Adrenal gland (tissue), 12 donors: ENCODE measurements around the gene NAA38. TPM values are rescaled to one million over a fixed set of nuclear protein-coding genes. Genes with fewer than 3 reads are reported as not detected.

Source experiments
- DNase-seq, 7 donors: peaks; one replicate each; pipeline ENCODE4 v3.0.0-alpha.2; 2019 to 2020
- H3K27ac ChIP-seq, 5 donors: fragments of 200-600 bp; sonication (generic) in 4 of 5; 1 replicate in 3 of 5; 2 replicates in 2 of 5; pipeline versions ENCODE4 v1.5.1 to v1.8.0; 2016 to 2020; ENCODE audit warnings: mild to moderate bottlenecking in 1 of 5
- H3K27me3 ChIP-seq: fragments of 200-600 bp; 2 replicates; pipeline ENCODE4 v1.8.0; 2021
- H3K36me3 ChIP-seq, 2 donors: fragments of 200-600 bp; replicated peaks in 1 of 2; 1 replicate in 1 of 2; 2 replicates in 1 of 2; pipeline versions ENCODE4 v1.5.1 to v1.8.0; 2018 to 2022
- H3K4me1 ChIP-seq, 2 donors: fragments of 200-600 bp; replicated peaks in 1 of 2; 1 replicate in 1 of 2; 2 replicates in 1 of 2; pipeline versions ENCODE4 v1.5.1 to v1.8.0; 2018 to 2021
- H3K4me3 ChIP-seq, 4 donors: fragments of 200-600 bp; sonication (generic) in 3 of 4; one replicate each; pipeline ENCODE4 v1.5.1; 2016 to 2018
- H3K9me3 ChIP-seq, 3 donors: fragments of 200-600 bp; sonication (generic) in 1 of 3; replicated peaks in 1 of 3; 1 replicate in 2 of 3; 2 replicates in 1 of 3; pipeline versions ENCODE4 v1.5.1 to v1.8.0; 2016 to 2021
- CTCF ChIP-seq, 6 experiments: fragments of 450-650 bp in 4 of 6; fragments of 200-600 bp in 2 of 6; sonication (generic) in 1 of 6; IDR thresholded peaks; 1 replicate in 5 of 6; 2 replicates in 1 of 6; pipeline versions ENCODE4 v1.5.1 to v1.8.0; 2016 to 2021; ENCODE audit warnings: antibody characterized with exemption in 6 of 6, mild to moderate bottlenecking in 2 of 6, moderate library complexity in 1 of 6
- POLR2A ChIP-seq, 2 donors: fragments of 450-650 bp; IDR thresholded peaks; one replicate each; pipeline ENCODE4 v1.6.1; 2017; ENCODE audit warnings: antibody characterized with exemption in 2 of 2, mild to moderate bottlenecking in 2 of 2, moderate library complexity in 1 of 2
- WGBS, 4 donors: extraction: QIAGEN DNeasy Blood & Tissue Kit in 2 of 4; methylation state at CpG; one replicate each; pipeline versions ENCODE4 v1.1.5 to v1.1.7; 2013 to 2017; 5-methylcytosine and 5-hydroxymethylcytosine counted together
- intact Hi-C, 2 donors: fragments of 100-400 bp; cut with DNase I; formaldehyde crosslinking; loops; one replicate each; pipeline versions ENCODE4 v1.14.1 to v1.15.0; 2022 to 2023
- polyA plus RNA-seq, 3 donors: library from polyadenylated mRNA; stranded (reverse); fragments of 200-250 nt in 2 of 3; fragments of 350-450 nt in 1 of 3; fragmentation: Illumina TruSeq in 1 of 3; extraction: RNeasy Lipid Tissue Mini Kit (QIAGEN cat#74804) in 1 of 3; gene quantifications; one replicate each; pipeline ENCODE4 v1.2.3, GENCODE V29; 2013 to 2014
- total RNA-seq, 9 donors: library from RNA; depleted of rRNA in 4 of 9; stranded (reverse); fragments of >200 nt in 4 of 9; fragments of 120-200 nt in 1 of 9; fragmentation: NEBNext Ultra II Directional in 1 of 9; extraction: Animal tissue kit (Norgen Biotek cat#: 25700) in 1 of 9; gene quantifications; one replicate each; pipeline versions ENCODE4 v1.1.0 to v1.2.4, GENCODE V29; 2013 to 2023
- donor health status: healthy with polysubstance abuse.
- donor health status: Bipolar disorder and iron deficiency.
- donor health status: DM: yes; HTN: yes; CAD: no.
- donor health status: DM: no; HTN: no; CAD: no.
- donor health status: DM: no; HTN: no; CAD: no.
- donor health status: DM: yes; HTN: yes; CAD: no.

Gene NAA38
- total and polyA plus RNA-seq, 12 donors: 34.5 to 424 (median 128) TPM

- intact Hi-C loops: loop anchor here (2.0 to 5.0 kb wide), 2 partner anchors 29 to 34 kb away; partner anchors contain the start of genes CYB5D1 (in 1 of the 2), NAA38 (in 1 of the 2) and TMEM88 (in 1 of the 2)
- H3K9me3 ChIP-seq: no peaks in the 10 kb centered on the region
- H3K4me3 ChIP-seq: no peak overlapping the region
- H3K4me1 ChIP-seq: peaks cover 0 to 10% of the 10 kb centered on the region in 2 donors
- no peak for DNase-seq
- H3K27me3 ChIP-seq: no peaks in the 10 kb centered on the region
- H3K27ac ChIP-seq: no peak overlapping the region
- H3K36me3 ChIP-seq: no peaks in the 10 kb centered on the region
- TF ChIP-seq CTCF (IDR thresholded peaks at IDR 0.05) (no peak), POLR2A (IDR thresholded peaks at IDR 0.05) (no peak)
- 73 to 84% (median 75%) methylated on average over 20 of the region's 20 CpGs for WGBS, 4 donors
Measured at GRCh38 chr17:7823581-7824001, 33.8 kb downstream of the NAA38 start.

GRCh38 chr17:7822126-7822525 is 35.2 kb downstream of the NAA38 start:
- Histone ChIP-seq H3K9me3 (no peaks in the 10 kb centered on the region), H3K36me3 (no peaks in the 10 kb centered on the region), H3K4me1 (peaks cover 0 to 10% of the 10 kb centered on the region in 2 donors), H3K27ac (no peak overlapping the region), H3K27me3 (no peaks in the 10 kb centered on the region), H3K4me3 (no peak overlapping the region)
- no peak for DNase-seq
- 61 to 71% (median 65%) methylated on average over 13 to 14 of the region's 14 CpGs for WGBS, 4 donors
- TF ChIP-seq POLR2A (IDR thresholded peaks at IDR 0.05) (no peak), CTCF (IDR thresholded peaks at IDR 0.05) (no peak)
- intact Hi-C loops: loop anchor here (2.0 to 5.0 kb wide), 2 partner anchors 31 to 35 kb away; partner anchors contain the start of genes CYB5D1 (in 1 of the 2), NAA38 (in 1 of the 2) and TMEM88 (in 1 of the 2)

- no peak for TF ChIP-seq POLR2A (IDR thresholded peaks at IDR 0.05)
- TF ChIP-seq CTCF (IDR thresholded peaks at IDR 0.05): no peak
Measured at GRCh38 chr17:7820231-7820630, 37.1 kb downstream of the NAA38 start.

GRCh38 chr17:7818746-7819645 is 38.4 kb downstream of the NAA38 start:
- 85 to 90% (median 87%) methylated on average over 18 to 27 of the region's 27 CpGs for WGBS, 4 donors
- H3K27me3 ChIP-seq: no peaks in the 10 kb centered on the region
- intact Hi-C loops: loop anchor here in 1 of 2 donors (10.0 kb wide), 1 partner anchor 176 kb away; no protein-coding TSS in a partner anchor

More at GRCh38 chr17:7820231-7820630, 37.1 kb downstream of the NAA38 start:
- Histone ChIP-seq H3K4me1 (peaks cover 0 to 4% of the 10 kb centered on the region in 2 donors), H3K27me3 (no peaks in the 10 kb centered on the region), H3K9me3 (no peaks in the 10 kb centered on the region), H3K4me3 (no peak overlapping the region), H3K36me3 (no peaks in the 10 kb centered on the region), H3K27ac (no peak overlapping the region)
- no peak for DNase-seq
- intact Hi-C loops: loop anchor here in 1 of 2 donors (5.0 kb wide), 1 partner anchor 37 kb away; the partner anchor contains the start of genes CYB5D1, NAA38 and TMEM88
- 54 to 80% (median 65%) methylated on average over 5 of the region's 5 CpGs for WGBS, 4 donors

More at GRCh38 chr17:7818746-7819645, 38.4 kb downstream of the NAA38 start:
- Histone ChIP-seq H3K4me1 (no peaks in the 10 kb centered on the region), H3K9me3 (no peaks in the 10 kb centered on the region), H3K27ac (no peak overlapping the region), H3K36me3 (no peaks in the 10 kb centered on the region), H3K4me3 (no peak overlapping the region)
- no peak for TF ChIP-seq CTCF (IDR thresholded peaks at IDR 0.05)
- TF ChIP-seq POLR2A (IDR thresholded peaks at IDR 0.05): no peak
- no peak for DNase-seq
